IMR-90 (cell line): ENCODE measurements around the gene OGFOD1. TPM values are rescaled to one million over a fixed set of nuclear protein-coding genes. Genes with fewer than 3 reads are reported as not detected.

Experiments
- ATAC-seq: fragments of 200-7000 bp; cut with Tn5 transposase; 2 replicates; pipeline ENCODE4 v1.9.1; 2020; ENCODE audit warnings: low read depth, mild to moderate bottlenecking, moderate library complexity
- BruUV-seq: library from RNA; stranded (reverse); fragments of 400-500 nt; replicated peaks from 2 replicates; lab custom pipeline; 2021; lab: Mats Ljungman, UMichigan
- CTCF ChIA-PET: fragments of 300-600 bp; formaldehyde crosslinking; extraction: SDS; loops from one replicate; lab custom pipeline; 2021; ENCODE audit warnings: antibody characterized with exemption; lab: Yijun Ruan, JAX
- POLR2A ChIA-PET: fragments of 300-600 bp; sonication (Branson Sonifier 250); formaldehyde crosslinking; loops from one replicate; lab custom pipeline; 2022; ENCODE audit warnings: antibody characterized with exemption; ENCODE audit not compliant: unreplicated experiment; lab: Charles Lee
- DNase-seq: peaks from one replicate; pipeline ENCODE4 v3.0.0; 2013
- H2AFZ ChIP-seq: replicated peaks from 2 replicates; pipeline ENCODE3; 2013; ENCODE audit warnings: low read length, mild to moderate bottlenecking; ENCODE audit not compliant: poor library complexity
- H2AK5ac ChIP-seq: 2 replicates; pipeline ENCODE4 v1.6.1; 2013; ENCODE audit warnings: low read depth, low read length, inconsistent platforms
- H2AK9ac ChIP-seq: replicated peaks from 2 replicates; pipeline ENCODE3; 2013; ENCODE audit warnings: mild to moderate bottlenecking, low read depth, low read length, moderate library complexity; ENCODE audit not compliant: poor library complexity
- H2BK120ac ChIP-seq: 2 replicates; pipeline ENCODE4 v1.6.1; 2013; ENCODE audit warnings: low read depth, low read length, inconsistent platforms
- H2BK15ac ChIP-seq: 3 replicates; pipeline ENCODE4 v1.6.1; 2013; ENCODE audit warnings: low read depth, low read length, inconsistent platforms
- H2BK20ac ChIP-seq: 2 replicates; pipeline ENCODE4 v1.6.1; 2013; ENCODE audit warnings: low read depth, mild to moderate bottlenecking, inconsistent platforms, low read length, moderate library complexity
- H2BK5ac ChIP-seq: 2 replicates; pipeline ENCODE4 v1.6.1; 2013; ENCODE audit warnings: mild to moderate bottlenecking, low read depth, low read length, inconsistent platforms; ENCODE audit not compliant: poor library complexity, severe bottlenecking
- H3K14ac ChIP-seq: replicated peaks from 2 replicates; pipeline ENCODE4 v1.6.1; 2013; ENCODE audit warnings: low read depth, low read length, inconsistent platforms
- H3K18ac ChIP-seq: 2 replicates; pipeline ENCODE4 v1.6.1; 2013; ENCODE audit warnings: low read depth, low read length, control low read depth
- H3K23ac ChIP-seq: 2 replicates; pipeline ENCODE4 v1.6.1; 2013; ENCODE audit warnings: low read depth, low read length, inconsistent platforms
- H3K27ac ChIP-seq: 2 replicates; pipeline ENCODE4 v1.5.1; 2013; ENCODE audit warnings: mild to moderate bottlenecking, control low read depth, low read length; ENCODE audit not compliant: insufficient read depth
- H3K27me3 ChIP-seq: 2 replicates; pipeline ENCODE4 v1.6.1; 2013; ENCODE audit warnings: low read length; ENCODE audit not compliant: control insufficient read depth, insufficient read depth
- H3K36me3 ChIP-seq: 2 replicates; pipeline ENCODE4 v1.6.1; 2013; ENCODE audit warnings: low read length, mixed read lengths; ENCODE audit not compliant: control insufficient read depth, insufficient read depth
- H3K4ac ChIP-seq: 2 replicates; pipeline ENCODE4 v1.6.1; 2013; ENCODE audit warnings: low read depth, low read length, inconsistent platforms
- H3K4me1 ChIP-seq: 2 replicates; pipeline ENCODE4 v1.6.1; 2013; ENCODE audit warnings: low read length, mixed read lengths; ENCODE audit not compliant: control insufficient read depth, insufficient read depth
- H3K4me2 ChIP-seq: 2 replicates; pipeline ENCODE4 v1.6.1; 2013; ENCODE audit warnings: low read depth, mild to moderate bottlenecking, control low read depth, low read length, moderate library complexity
- H3K4me3 ChIP-seq: 2 replicates; pipeline ENCODE4 v1.5.1; 2013; ENCODE audit warnings: low read depth, mild to moderate bottlenecking, control low read depth, low read length, moderate library complexity; ENCODE audit not compliant: insufficient read depth
- H3K56ac ChIP-seq: 2 replicates; pipeline ENCODE4 v1.6.1; 2013; ENCODE audit warnings: low read length, inconsistent platforms; ENCODE audit not compliant: insufficient read depth; ENCODE audit errors: extremely low read depth
- H3K79me1 ChIP-seq, 2 experiments: 2 replicates each; pipeline ENCODE4 v1.6.1; 2013; ENCODE audit warnings: low read length in 2 of 2, inconsistent platforms in 1 of 2, low read depth in 1 of 2
- H3K9ac ChIP-seq: 2 replicates; pipeline ENCODE4 v1.6.1; 2013; ENCODE audit warnings: low read depth, low read length, control low read depth
- H3K9me1 ChIP-seq: 2 replicates; pipeline ENCODE4 v1.6.1; 2013; ENCODE audit warnings: low read length, inconsistent platforms; ENCODE audit not compliant: insufficient read depth
- H3K9me3 ChIP-seq: 2 replicates; pipeline ENCODE4 v1.6.1; 2013; ENCODE audit warnings: low read length; ENCODE audit not compliant: control insufficient read depth, insufficient read depth
- H4K20me1 ChIP-seq: 2 replicates; pipeline ENCODE4 v1.6.1; 2013; ENCODE audit warnings: low read length, inconsistent platforms; ENCODE audit not compliant: insufficient read depth
- H4K5ac ChIP-seq: 2 replicates; pipeline ENCODE4 v1.6.1; 2013; ENCODE audit warnings: mild to moderate bottlenecking, low read depth, low read length, control low read depth
- H4K8ac ChIP-seq, 2 experiments: 2 replicates each; pipeline ENCODE4 v1.6.1; 2013; ENCODE audit warnings: low read depth in 2 of 2, low read length in 2 of 2, control low read depth in 1 of 2, inconsistent platforms in 1 of 2
- H4K91ac ChIP-seq: 2 replicates; pipeline ENCODE4 v1.6.1; 2013; ENCODE audit warnings: low read depth, low read length, inconsistent platforms; ENCODE audit not compliant: insufficient read depth
- CEBPB ChIP-seq: IDR thresholded peaks from 2 replicates; pipeline ENCODE4 v1.6.1; 2012; ENCODE audit warnings: low read depth, low read length, improper control_type of control experiment
- FOS ChIP-seq: fragments of 150-350 bp; IDR thresholded peaks from 2 replicates; pipeline ENCODE4 v1.6.1; 2016; ENCODE audit warnings: low read depth, low read length
- MAFK ChIP-seq: IDR thresholded peaks from 2 replicates; pipeline ENCODE4 v1.6.1; 2012; ENCODE audit warnings: low read depth, low read length, improper control_type of control experiment
- MXI1 ChIP-seq: IDR thresholded peaks from 2 replicates; pipeline ENCODE4 v1.6.1; 2012; ENCODE audit warnings: low read depth, mild to moderate bottlenecking, low read length, moderate library complexity, borderline replicate concordance
- NFE2L2 ChIP-seq: fragments of 150-350 bp; IDR thresholded peaks from 2 replicates; pipeline ENCODE4 v1.6.1; 2016; ENCODE audit warnings: low read depth, mild to moderate bottlenecking, low read length
- RAD21 ChIP-seq: IDR thresholded peaks from 2 replicates; pipeline ENCODE4 v1.6.1; 2012; ENCODE audit warnings: low read length, improper control_type of control experiment
- RCOR1 ChIP-seq: IDR thresholded peaks from 2 replicates; pipeline ENCODE4 v1.6.1; 2012; ENCODE audit warnings: mild to moderate bottlenecking, low read length, improper control_type of control experiment; ENCODE audit not compliant: insufficient replicate concordance
- RFX5 ChIP-seq: IDR thresholded peaks from 2 replicates; pipeline ENCODE4 v1.8.0; 2012; ENCODE audit warnings: low read depth, mild to moderate bottlenecking, low read length, moderate library complexity
- SMC3 ChIP-seq: fragments of 150-350 bp; IDR thresholded peaks from 2 replicates; pipeline ENCODE4 v1.6.1; 2016; ENCODE audit warnings: low read depth, mild to moderate bottlenecking, antibody characterized with exemption, low read length, moderate library complexity
- WGBS, 2 experiments: methylation state at CpG; one replicate each; pipeline versions ENCODE4 v1.1.5 to v1.1.7; 2013; ENCODE audit warnings: missing lambda C conversion rate in 2 of 2; ENCODE audit not compliant: insufficient read length in 1 of 2; ENCODE audit errors: extremely low coverage in 2 of 2; 5-methylcytosine and 5-hydroxymethylcytosine counted together
- dilution Hi-C: fragments of 300-500 bp; cut with HindIII; formaldehyde crosslinking; loops from one replicate; pipeline ENCODE4 v1.14.3; 2018; ENCODE audit warnings: low sequenced_read_pairs; ENCODE audit not compliant: unreplicated experiment
- in situ Hi-C: fragments of 300-500 bp; cut with MboI; formaldehyde crosslinking; loops from 3 replicates; pipeline ENCODE4 v1.14.3; 2019; ENCODE audit warnings: low sequenced_read_pairs, inconsistent platforms, mixed read lengths
- intact Hi-C: fragments of 100-400 bp; cut with micrococcal nuclease; formaldehyde crosslinking; loops from 2 replicates; pipeline ENCODE4 v1.10.0; 2022
- polyA plus RNA-seq, 3 experiments: library from polyadenylated mRNA; depleted of rRNA; stranded (reverse); fragments of >200 nt; gene quantifications; 2 replicates each; pipeline ENCODE4 v1.2.3, GENCODE V29; 2012; ENCODE audit warnings: low replicate concordance in 1 of 3
- total RNA-seq: library from RNA; depleted of rRNA; stranded (reverse); fragments of >200 nt; gene quantifications from 2 replicates; pipeline ENCODE4 v1.2.3, GENCODE V29; 2012
- TF ChIP-seq, protein P1 (sequence below): fragments of 150-350 bp; IDR thresholded peaks from 2 replicates; pipeline ENCODE4 v1.6.1; 2017; ENCODE audit warnings: mild to moderate bottlenecking, antibody characterized with exemption, low read length, low read depth

The OGFOD1 gene
- total and polyA plus RNA-seq, 2 of the 4 experiments (the other 2 are of a cell fraction), result 43.5 to 103 TPM

DNA sequence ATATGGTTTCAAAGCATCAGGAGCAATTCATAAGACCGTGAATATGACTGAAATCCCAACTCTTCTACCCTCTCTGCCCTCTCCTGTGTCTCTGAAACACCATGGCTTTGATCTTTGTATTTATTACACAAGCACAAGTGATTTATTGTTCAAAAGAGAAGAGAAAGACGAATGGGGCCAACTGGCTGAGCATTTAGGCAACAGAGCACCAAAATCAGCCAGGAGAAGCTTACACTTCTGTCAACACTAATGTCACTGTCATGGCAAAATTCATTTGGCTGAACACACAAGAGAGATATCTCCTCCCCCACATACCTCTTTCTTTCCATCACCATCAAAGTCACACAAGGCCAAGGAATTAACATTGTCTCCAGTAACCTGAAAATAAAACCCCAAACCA lies 59.2 kb downstream of the OGFOD1 start:
- no peaks in the 10 kb centered on the region for H3K27me3 ChIP-seq
- peaks cover 1% of the 10 kb centered on the region; the same call in 1 of the 2 replicates for H3K4me1 ChIP-seq
- H3K4ac ChIP-seq, result no peak overlapping the region
- no peak overlapping the region for H3K4me2 ChIP-seq
- H4K5ac ChIP-seq, result no peak overlapping the region; the same call in 1 of the 2 replicates
- no peak overlapping the region; a peak in 1 of 4 replicates for H4K8ac ChIP-seq
- TF ChIP-seq, protein P1, sequence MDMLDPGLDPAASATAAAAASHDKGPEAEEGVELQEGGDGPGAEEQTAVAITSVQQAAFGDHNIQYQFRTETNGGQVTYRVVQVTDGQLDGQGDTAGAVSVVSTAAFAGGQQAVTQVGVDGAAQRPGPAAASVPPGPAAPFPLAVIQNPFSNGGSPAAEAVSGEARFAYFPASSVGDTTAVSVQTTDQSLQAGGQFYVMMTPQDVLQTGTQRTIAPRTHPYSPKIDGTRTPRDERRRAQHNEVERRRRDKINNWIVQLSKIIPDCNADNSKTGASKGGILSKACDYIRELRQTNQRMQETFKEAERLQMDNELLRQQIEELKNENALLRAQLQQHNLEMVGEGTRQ, result no peak
- TF ChIP-seq FOS (no peak), CEBPB (no peak), MXI1 (no peak), RFX5 (no peak), SMC3 (no peak), RCOR1 (no peak), NFE2L2 (no peak), RAD21 (no peak), MAFK (no peak)
- no peak for DNase-seq
- POLR2A ChIA-PET, result no interaction called here
- intact Hi-C loops, result no loop called here
- peaks cover 2% of the 10 kb centered on the region for H3K9me1 ChIP-seq
- H3K4me3 ChIP-seq, result no peak overlapping the region
- no peak overlapping the region for H2AFZ ChIP-seq
- H3K18ac ChIP-seq, result no peak overlapping the region
- H3K14ac ChIP-seq, result no peak overlapping the region
- H3K9ac ChIP-seq, result no peak overlapping the region
- H3K23ac ChIP-seq, result peak overlapping the region; percentile 20; the same call in 1 of the 2 replicates
- H3K27ac ChIP-seq, result no peak overlapping the region
- peaks cover 10% of the 10 kb centered on the region for H3K36me3 ChIP-seq
- ATAC-seq, result no peak
- peak overlapping the region; percentile 20 for H2BK5ac ChIP-seq
- H2BK120ac ChIP-seq, result no peak overlapping the region
- H3K9me3 ChIP-seq, result no peaks in the 10 kb centered on the region
- no peak overlapping the region for H4K91ac ChIP-seq
- no peak overlapping the region for H2AK5ac ChIP-seq
- no TSS peak for BruUV-seq
- H3K56ac ChIP-seq, result no peak overlapping the region
- H2BK20ac ChIP-seq, result no peak overlapping the region; the same call in 1 of the 2 replicates
- no CpG with 5 or more reads among the region's 2 CpGs for WGBS, 2 experiments
- no peak overlapping the region for H2BK15ac ChIP-seq
- no peak overlapping the region for H2AK9ac ChIP-seq
- H4K20me1 ChIP-seq, result no peaks in the 10 kb centered on the region
- dilution Hi-C loops, result no loop called here
- CTCF ChIA-PET, result no interaction called here
- H3K79me1 ChIP-seq, result peaks cover 4 to 5% of the 10 kb centered on the region in 2 experiments
- in situ Hi-C loops, result loop anchor here (5.0 kb wide), 1 partner anchor 92 kb away; no protein-coding TSS in a partner anchor
